Measurements from ENCODE around the gene RANBP1.

The RANBP1 gene

GRCh38 chr22:20125201-20126174 lies 9.6 kb downstream of the RANBP1 start:
- no peak for DNase-seq

GRCh38 chr22:20126284-20127029 lies 10.6 kb downstream of the RANBP1 start:
- no peak for DNase-seq

GRCh38 chr22:20127318-20127868 lies 11.5 kb downstream of the RANBP1 start:
- no peak for DNase-seq

GRCh38 chr22:20127869-20128618 lies 12.1 kb downstream of the RANBP1 start:
- DNase-seq, result no peak

GRCh38 chr22:20128619-20128901 lies 12.7 kb downstream of the RANBP1 start:
- DNase-seq, result no peak

GRCh38 chr22:20128902-20129746 lies 13.2 kb downstream of the RANBP1 start:
- peak; percentile 63 for DNase-seq

- DNase-seq, result no peak
These were observed 13.8 kb downstream of the RANBP1 start for GRCh38 chr22:20129747-20130014.

GRCh38 chr22:20130319-20130718 lies 14.4 kb downstream of the RANBP1 start:
- peak; percentile 16 for DNase-seq

- peak; percentile 81 for DNase-seq
These were observed 15.1 kb downstream of the RANBP1 start for GRCh38 chr22:20130731-20131596.

- DNase-seq, result peak; percentile 51
These were observed 15.6 kb downstream of the RANBP1 start, which contains the start of gene ZDHHC8 for GRCh38 chr22:20131597-20131858. Gene ZDHHC8 (plus strand): TSS chr22:20131804. CDS start chr22:20131948, 144 bp downstream.

GRCh38 chr22:20131859-20132685 lies 16.2 kb downstream of the RANBP1 start:
- DNase-seq, result peak; percentile 17

- no peak for DNase-seq
These were observed 16.9 kb downstream of the RANBP1 start for GRCh38 chr22:20132686-20133246.

GRCh38 chr22:20133930-20134549 lies 18.1 kb downstream of the RANBP1 start:
- DNase-seq, result no peak

GRCh38 chr22:20135265-20135664 lies 19.4 kb downstream of the RANBP1 start:
- DNase-seq, result no peak

GRCh38 chr22:20135806-20136602 lies 20.1 kb downstream of the RANBP1 start:
- no peak for DNase-seq

- no peak for DNase-seq
These were observed 20.6 kb downstream of the RANBP1 start for GRCh38 chr22:20136603-20136873.

- DNase-seq, result no peak
These were observed 21.2 kb downstream of the RANBP1 start for GRCh38 chr22:20137113-20137512.

GRCh38 chr22:20137671-20138416 lies 21.9 kb downstream of the RANBP1 start:
- DNase-seq, result no peak

GRCh38 chr22:20138417-20138738 lies 22.5 kb downstream of the RANBP1 start:
- no peak for DNase-seq
